ENCODE data around the gene TIMM44.
A peak's percentile ranks its signal among the peaks of the same experiment; 100 is the strongest.
"Not testable (repeated sequence)": the region's sequence is repeated elsewhere in the genome, so short reads cannot be mapped to it uniquely, and the experiment has no call there.

Gene TIMM44

GRCh38 chr19:7925171-7925851 lies 18.2 kb downstream of the TIMM44 start:
- DNase-seq (ENCODE audit: low read depth in 3 of 3), result peak; percentile 62 to 73 (median 62)

- no peak for DNase-seq (ENCODE audit: low read depth in 3 of 3)
These were observed 18.8 kb downstream of the TIMM44 start for GRCh38 chr19:7924651-7925170.

- no peak for DNase-seq (ENCODE audit: low read depth in 3 of 3)
These were observed 19.2 kb downstream of the TIMM44 start for GRCh38 chr19:7924241-7924640.

DNA sequence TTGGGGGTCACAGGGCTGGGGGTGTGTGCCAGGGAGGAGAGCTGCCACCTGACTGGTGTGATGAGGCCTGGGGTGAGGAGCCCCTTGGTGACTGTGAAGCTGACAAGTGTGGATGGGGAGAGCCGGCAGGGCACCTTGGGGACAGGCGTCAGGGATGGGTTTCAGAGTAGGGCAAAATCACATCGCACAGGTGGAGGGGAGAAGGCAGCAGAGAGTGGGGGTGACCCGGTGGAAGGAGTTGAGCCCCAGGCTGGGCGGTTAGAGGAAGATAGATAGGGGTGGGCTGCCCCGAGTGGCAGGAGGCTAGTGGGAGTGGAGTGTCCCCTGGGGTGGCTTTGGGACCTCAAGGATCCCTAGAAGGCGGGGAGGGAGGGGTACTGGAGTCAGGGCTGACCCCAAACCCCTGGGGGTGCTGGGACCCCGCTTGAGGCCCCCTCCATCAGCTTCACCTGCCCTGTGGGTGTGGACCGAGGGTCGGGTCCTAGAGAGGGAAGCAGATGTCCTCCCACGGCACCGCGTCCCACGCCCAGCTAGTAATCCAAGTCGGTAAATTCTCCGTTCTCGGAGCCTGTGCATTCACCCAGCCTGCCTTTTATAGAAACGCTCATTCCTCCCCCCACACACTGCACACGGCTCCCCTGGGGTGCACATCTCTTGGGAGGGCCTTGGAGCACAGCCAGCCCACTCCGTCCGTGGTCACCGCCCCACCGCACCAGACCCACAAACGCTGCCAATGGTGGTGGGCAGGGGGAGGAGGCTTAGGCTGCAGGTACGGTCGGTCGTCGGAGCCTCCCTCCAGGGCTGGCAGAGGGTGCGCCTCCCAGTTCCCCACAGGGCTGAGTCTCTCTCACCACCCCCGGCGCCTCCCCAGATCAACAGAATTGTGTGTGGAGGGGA lies 19.9 kb downstream of the TIMM44 start:
- no peak for DNase-seq (ENCODE audit: low read depth in 3 of 3)

DNA sequence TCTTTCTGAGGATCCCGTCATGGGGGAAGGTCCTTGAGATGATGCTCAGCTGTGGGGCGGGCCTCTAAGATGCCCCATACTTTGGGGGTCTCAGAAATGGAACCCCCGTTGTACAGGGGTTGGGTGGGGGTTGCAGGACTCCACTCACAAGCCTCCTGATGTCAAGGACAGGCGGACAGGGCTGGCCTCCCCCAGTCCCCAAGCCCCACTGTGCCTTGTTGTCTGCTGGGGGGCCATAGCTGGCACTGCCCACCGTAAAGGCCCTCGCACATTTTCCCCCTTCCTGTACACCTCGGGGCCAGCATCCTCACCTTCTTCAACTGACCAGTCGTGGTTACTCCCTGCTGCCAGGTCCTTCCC lies 20.6 kb downstream of the TIMM44 start:
- no peak for DNase-seq (ENCODE audit: low read depth in 3 of 3)

GRCh38 chr19:7921967-7922835 lies 21.3 kb downstream of the TIMM44 start:
- no peak for DNase-seq (ENCODE audit: low read depth in 3 of 3)

GRCh38 chr19:7921302-7921966 lies 22.0 kb downstream of the TIMM44 start:
- no peak for DNase-seq (ENCODE audit: low read depth in 3 of 3)

- DNase-seq (ENCODE audit: low read depth in 3 of 3), result peak; percentile 96 to 100 (median 100)
These were observed 22.8 kb downstream of the TIMM44 start for GRCh38 chr19:7920519-7921301.

DNA sequence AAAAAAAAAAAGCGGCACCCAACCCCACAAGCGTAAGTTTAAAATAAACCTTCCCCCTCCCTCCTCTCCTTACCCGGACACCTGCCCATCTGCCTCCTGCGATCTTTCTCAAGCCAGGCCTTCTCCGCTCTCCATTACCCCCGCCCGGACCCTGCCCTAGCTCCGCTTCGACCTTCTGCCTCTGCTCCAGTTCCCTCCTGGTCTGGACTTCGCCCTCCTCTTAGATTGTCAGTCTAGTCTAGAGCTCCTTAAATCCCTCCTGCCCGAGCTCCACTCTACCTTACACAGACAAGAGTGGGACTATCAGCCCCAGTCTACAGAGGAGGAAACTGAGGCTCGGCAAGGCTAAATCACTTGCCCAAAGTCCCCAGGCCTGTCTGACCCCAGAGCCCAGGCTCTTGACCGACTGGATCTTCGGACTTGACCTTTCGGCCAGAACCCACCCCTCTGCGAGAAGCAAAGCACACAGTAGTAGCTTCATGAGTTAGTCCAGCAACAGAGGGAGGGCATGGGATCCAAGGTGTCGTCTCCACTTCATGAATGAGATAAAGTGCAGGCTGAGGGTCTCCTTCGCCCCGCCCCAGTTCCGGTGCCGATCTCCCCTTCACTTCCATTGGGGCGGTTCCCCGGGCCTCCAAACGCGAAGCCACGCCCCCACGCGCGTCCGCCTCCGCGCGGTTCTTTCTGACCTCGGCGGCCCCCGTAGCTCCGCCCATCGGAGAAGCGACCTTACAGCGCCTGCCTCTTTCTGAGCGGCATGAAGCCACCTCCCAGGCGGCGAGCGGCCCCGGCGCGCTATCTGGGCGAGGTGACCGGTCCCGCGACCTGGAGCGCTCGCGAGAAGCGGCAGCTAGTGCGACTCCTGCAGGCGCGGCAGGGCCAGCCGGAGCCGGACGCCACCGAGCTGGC lies 23.6 kb downstream of the TIMM44 start, which contains the start of gene SNAPC2:
Gene SNAPC2 (plus strand): TSS at position 729 of the 909 bp plus-strand sequence. CDS start 29 bp downstream, at position 758.
- DNase-seq (ENCODE audit: low read depth in 3 of 3), result peak; percentile 95 to 97 (median 97)

- no peak for DNase-seq (ENCODE audit: low read depth in 3 of 3)
These were observed 24.6 kb downstream of the TIMM44 start for GRCh38 chr19:7918615-7919421.

- not testable (repeated sequence) for DNase-seq (ENCODE audit: low read depth in 3 of 3)
These were observed 25.3 kb downstream of the TIMM44 start for GRCh38 chr19:7918062-7918614.

DNA sequence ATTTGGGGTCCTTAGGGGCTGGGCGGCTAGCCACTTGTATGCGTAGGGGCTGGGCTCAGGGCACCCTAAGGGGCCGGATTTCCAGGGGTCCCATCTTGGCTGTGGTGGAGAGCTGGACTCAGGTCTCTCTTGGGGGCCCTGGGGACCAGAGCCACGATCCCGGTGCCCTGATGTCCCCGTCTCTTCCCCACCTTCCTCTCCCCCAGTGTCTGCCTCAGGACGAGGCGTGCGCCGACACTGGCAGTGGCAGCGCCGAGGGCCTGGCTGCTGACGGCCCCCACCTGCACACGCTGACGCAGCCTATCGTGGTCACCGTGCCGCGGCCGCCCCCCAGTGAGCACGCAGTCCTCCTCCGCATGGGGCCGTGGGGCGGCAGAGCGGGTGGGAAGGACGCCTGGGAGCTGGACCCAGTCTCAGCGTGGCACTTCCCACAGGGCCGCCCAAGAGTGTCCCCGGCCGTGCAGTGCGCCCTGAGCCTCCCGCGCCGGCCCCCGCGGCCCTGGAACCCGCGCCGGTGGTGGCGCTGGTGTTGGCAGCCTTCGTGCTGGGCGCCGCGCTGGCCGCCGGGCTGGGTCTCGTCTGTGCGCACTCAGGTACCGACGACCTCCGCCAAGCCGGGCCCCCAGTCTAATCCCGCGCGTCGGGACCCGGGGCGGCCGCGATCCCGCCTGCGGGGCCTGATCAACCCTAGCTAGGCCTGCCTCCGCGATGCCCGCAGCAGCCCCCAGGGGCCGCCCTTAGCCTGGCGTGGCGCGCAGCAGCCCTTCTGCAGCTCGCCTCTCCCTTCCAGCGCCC lies 26.0 kb downstream of the TIMM44 start:
- no peak for DNase-seq (ENCODE audit: low read depth in 3 of 3)

DNA sequence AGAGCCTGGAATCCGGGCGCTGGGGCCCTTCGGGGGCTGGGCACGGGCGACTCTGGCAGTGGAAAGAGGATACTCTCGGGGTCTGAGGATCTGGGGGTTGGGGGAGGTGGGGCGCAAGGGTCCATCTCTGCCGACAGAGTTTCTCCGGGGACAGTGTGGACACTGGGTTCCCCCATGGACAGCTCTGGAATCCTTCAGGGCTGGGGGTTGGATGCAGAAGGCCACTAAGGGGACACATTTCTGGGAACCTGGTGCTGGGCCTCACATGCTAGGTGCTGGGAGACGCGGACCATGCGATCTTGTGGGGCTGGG lies 26.6 kb downstream of the TIMM44 start:
- DNase-seq (ENCODE audit: low read depth in 3 of 3), result no peak

DNA sequence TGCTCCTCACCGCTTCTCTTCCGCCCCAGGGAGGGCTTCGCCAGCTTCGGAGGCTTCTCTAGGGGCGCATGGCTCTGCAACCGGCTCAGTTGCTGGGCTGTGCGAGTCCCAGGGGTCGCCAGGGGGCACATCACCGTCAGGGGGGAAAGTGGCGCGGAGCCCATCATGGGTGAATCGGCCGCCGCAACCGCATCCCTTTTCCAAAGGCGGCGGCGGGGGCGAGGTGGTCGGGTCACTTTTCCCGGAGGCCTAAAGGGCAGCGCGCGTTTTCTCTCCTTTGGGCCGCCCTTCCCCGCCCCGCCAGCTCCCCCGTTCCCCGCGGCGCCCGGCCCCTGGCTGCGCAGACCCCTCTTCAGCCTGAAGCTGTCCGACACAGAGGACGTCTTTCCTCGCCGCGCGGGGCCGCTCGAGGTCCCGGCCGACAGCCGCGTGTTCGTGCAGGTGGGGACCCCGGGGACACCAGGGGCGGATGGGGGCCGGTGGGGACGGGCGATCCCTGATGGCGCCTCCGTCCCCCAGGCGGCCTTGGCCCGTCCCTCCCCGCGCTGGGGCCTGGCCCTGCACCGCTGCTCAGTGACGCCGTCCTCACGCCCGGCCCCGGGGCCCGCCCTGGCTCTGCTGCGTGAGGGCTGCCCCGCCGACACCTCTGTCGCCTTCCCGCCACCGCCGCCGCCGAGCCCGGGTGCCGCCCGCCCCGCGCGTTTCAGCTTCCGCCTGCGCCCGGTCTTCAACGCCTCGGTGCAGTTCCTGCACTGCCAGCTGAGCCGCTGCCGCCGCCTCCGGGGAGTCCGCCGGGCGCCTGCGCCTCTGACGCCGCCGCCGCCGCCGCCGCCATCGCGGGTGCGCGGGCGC lies 27.1 kb downstream of the TIMM44 start:
- peak in 1 of 3 donors; percentile 38 for DNase-seq (ENCODE audit: low read depth in 3 of 3)

- DNase-seq (ENCODE audit: low read depth in 3 of 3), result no peak
These were observed 28.0 kb downstream of the TIMM44 start for GRCh38 chr19:7915250-7916102.

Data from stimulated activated CD4-positive, alpha-beta T cell treated with anti-CD3 and anti-CD28 coated beads, TNF-alpha, amount 100 ng/mL, for 48 hours (primary cell).